RWPE1 (cell line): ENCODE measurements around the gene COL5A3.
"Not testable (repeated sequence)": the region's sequence is repeated elsewhere in the genome, so short reads cannot be mapped to it uniquely, and the experiment has no call there.

Experiments used
- CTCF ChIA-PET: fragments of 350-600 bp; sonication (Branson Sonifier 250); formaldehyde crosslinking; extraction: SDS; loops from one replicate; lab custom pipeline; 2021; lab: Yijun Ruan, JAX
- POLR2A ChIA-PET: fragments of 400-600 bp; formaldehyde crosslinking; extraction: SDS; loops from one replicate; lab custom pipeline; 2020; ENCODE audit warnings: antibody characterized with exemption; ENCODE audit not compliant: low non-redundant PET; lab: Yijun Ruan, JAX
- DNase-seq: peaks from one replicate; pipeline ENCODE4 v3.0.0; 2012; ENCODE audit warnings: low spot score
- H3K27ac ChIP-seq: fragments of 450-650 bp; 2 replicates; pipeline ENCODE4 v1.5.1; 2017
- CTCF ChIP-seq: fragments of 450-650 bp; conservative IDR thresholded peaks from 2 replicates; pipeline ENCODE4 v1.5.1; 2017; ENCODE audit warnings: low read depth, mild to moderate bottlenecking

The COL5A3 gene

DNA sequence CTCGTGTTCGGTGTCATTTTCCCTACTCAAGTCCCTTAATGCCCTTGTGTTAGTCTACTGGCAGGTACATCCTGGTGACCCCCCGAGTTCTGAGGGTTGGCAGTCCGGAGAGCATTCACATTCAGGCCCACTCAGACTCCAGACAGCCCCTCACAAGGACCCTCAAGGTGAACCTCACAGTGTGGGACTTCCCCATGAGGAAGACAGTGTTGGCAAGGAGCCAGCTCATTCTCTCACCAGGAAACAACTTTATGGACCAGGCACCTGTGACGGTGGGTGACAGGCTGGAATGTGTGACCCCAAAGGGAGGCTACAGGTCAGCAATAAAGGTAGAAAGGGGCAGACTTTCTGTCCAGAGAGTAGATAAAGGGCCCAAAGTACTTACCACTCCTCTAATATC lies 27.5 kb upstream of the COL5A3 start:
- CTCF ChIA-PET = interaction anchor here (0.6 to 0.7 kb wide), 2 partner anchors 17 to 333 kb away, joined by 3 read pairs; no protein-coding TSS in a partner anchor
- DNase-seq = no peak
- TF ChIP-seq CTCF = no peak
- no peak overlapping the region for H3K27ac ChIP-seq
- POLR2A ChIA-PET = no interaction called here

- POLR2A ChIA-PET = no interaction called here
- no peak for TF ChIP-seq CTCF
- CTCF ChIA-PET = interaction anchor here (0.7 kb wide), 1 partner anchor 333 kb away, joined by 3 read pairs; no protein-coding TSS in a partner anchor
- H3K27ac ChIP-seq = no peak overlapping the region
- DNase-seq = no peak
These were observed 27.1 kb upstream of the COL5A3 start for GRCh38 chr19:10037367-10037766.

DNA sequence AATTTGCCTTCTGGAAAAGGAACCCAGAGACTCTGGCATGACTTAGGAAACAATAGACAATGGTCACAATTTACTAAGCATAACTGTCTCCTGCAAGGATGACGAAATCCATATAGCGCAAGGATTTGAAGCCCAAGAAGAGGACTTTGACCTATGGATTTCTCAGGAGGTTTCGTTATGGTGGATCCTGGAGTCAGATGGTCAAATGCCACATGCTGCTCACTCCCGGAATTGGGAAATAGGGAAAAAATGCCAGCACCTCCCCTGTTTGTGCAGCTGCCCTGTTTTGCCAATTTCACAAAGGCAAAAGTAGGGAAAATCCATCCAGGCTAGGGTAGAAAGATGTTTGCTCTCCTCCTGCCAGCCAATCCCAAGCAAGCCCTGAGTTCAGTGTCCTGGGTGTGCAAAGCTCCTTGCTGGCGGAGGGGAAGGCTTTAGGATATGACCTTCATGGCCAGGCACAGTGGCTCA lies 26.3 kb upstream of the COL5A3 start:
- ChIA-PET CTCF (no interaction called here), POLR2A (no interaction called here)
- DNase-seq = no peak
- no peak for TF ChIP-seq CTCF
- H3K27ac ChIP-seq = no peak overlapping the region

- CTCF ChIA-PET = no interaction called here
- DNase-seq = no peak
- H3K27ac ChIP-seq = no peak overlapping the region
- POLR2A ChIA-PET = no interaction called here
- TF ChIP-seq CTCF = no peak
These were observed 23.3 kb upstream of the COL5A3 start for GRCh38 chr19:10033614-10034013.

- H3K27ac ChIP-seq = peak overlapping the region; percentile 70
- peak; percentile 95 for TF ChIP-seq CTCF
- DNase-seq = peak; percentile 98
- POLR2A ChIA-PET = no interaction called here
- CTCF ChIA-PET = interaction anchor here (0.6 to 1.8 kb wide), 28 partner anchors 11 to 922 kb away, joined by 3 to 33 read pairs (median 4); partner anchors contain the start of genes COL5A3 and OLFM2
These were observed 17.1 kb upstream of the COL5A3 start for GRCh38 chr19:10027158-10027997.

GRCh38 chr19:10026744-10027143 lies 16.4 kb upstream of the COL5A3 start:
- H3K27ac ChIP-seq = peak overlapping the region; percentile 70
- TF ChIP-seq CTCF = no peak
- POLR2A ChIA-PET = no interaction called here
- CTCF ChIA-PET = interaction anchor here (0.6 to 1.8 kb wide), 5 partner anchors 27 to 223 kb away, joined by 3 to 33 read pairs (median 5); no protein-coding TSS in a partner anchor
- no peak for DNase-seq

DNA sequence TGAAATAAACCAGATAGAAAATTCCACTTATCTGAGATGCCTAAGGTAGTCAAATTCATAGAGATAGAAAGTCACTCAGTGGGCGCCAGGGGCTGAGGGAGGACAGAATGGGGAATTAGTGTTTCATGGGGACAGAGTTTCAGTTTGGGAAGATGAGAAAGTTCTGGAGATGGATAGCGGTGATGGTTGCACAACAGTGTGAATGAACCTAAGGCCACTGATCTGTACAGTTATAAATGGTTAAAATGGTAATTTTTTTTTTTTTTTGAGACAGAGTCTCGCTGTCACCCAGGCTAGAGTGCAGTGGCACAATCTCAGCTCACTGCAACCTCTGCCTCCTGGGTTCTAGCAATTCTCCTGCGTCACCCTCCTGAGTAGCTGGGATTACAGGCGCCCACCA lies 12.8 kb upstream of the COL5A3 start:
- DNase-seq, H3K27ac ChIP-seq: not testable (repeated sequence)
- ChIA-PET CTCF (interaction anchor here (0.7 kb wide), 1 partner anchor 18 kb away, joined by 3 read pairs; no protein-coding TSS in a partner anchor), POLR2A (interaction anchor here (0.6 kb wide), 1 partner anchor 34 kb away, joined by 6 read pairs; no protein-coding TSS in a partner anchor)
